ENCODE measurements around the gene TSEN2. TPM values are rescaled to one million over a fixed set of nuclear protein-coding genes. Genes with fewer than 3 reads are reported as not detected.

TSEN2 gene
- total RNA-seq, 4 donors from 2014 or later: 20.9 to 47.6 (median 30.1) TPM

DNA sequence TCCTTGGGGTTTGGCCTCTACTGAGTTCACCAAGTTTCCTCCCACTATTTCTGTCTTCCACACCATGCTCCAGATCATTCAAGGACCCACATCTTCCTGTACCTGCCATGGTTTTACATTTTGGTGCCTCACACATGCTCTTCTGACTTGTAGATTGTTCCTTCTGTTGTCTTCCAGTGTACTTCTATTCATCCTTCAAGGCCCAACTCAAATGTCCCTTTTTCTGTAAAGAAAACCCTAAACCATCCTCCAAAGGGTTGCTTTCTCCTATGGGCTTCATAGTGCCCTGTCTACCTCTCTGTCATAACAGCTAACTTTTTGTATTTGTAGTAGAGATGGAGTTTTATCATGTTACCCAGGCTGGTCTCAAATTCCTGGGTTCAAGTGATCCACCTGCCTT is 20.1 kb upstream of the TSEN2 start:
- TF ChIP-seq EP300 (IDR thresholded peaks at IDR 0.05; ENCODE audit: low read depth) (no peak), POLR2A (IDR thresholded peaks at IDR 0.05) (no peak), CTCF (IDR thresholded peaks at IDR 0.05) (no peak), POLR2AphosphoS5 (IDR thresholded peaks at IDR 0.05) (no peak)
- DNase-seq: no peak
- Histone ChIP-seq H3K36me3 (no peaks in the 10 kb centered on the region), H3K4me1 (peaks cover 0 to 46% (median 33%) of the 10 kb centered on the region in 4 donors), H3K27ac (no peak overlapping the region), H3K27me3 (no peaks in the 10 kb centered on the region), H3K9me3 (no peaks in the 10 kb centered on the region), H3K4me3 (no peak overlapping the region)
- in situ Hi-C loops (cut with MboI; ENCODE audit: low pct_ligation_motif_present in 1 of 4, low pct_unique_long_range_greater_than_20kb in 1 of 4, low sequenced_read_pairs in 3 of 4) (loop anchor here in 1 of 4 donors (10.0 kb wide), 1 partner anchor 319 kb away; no protein-coding TSS in a partner anchor), intact Hi-C loops (cut with DNase I; ENCODE audit: low total_unique reads) (no loop called here)

- Histone ChIP-seq H3K4me3 (no peak overlapping the region), H3K9me3 (no peaks in the 10 kb centered on the region), H3K27ac (no peak overlapping the region), H3K36me3 (no peaks in the 10 kb centered on the region), H3K27me3 (no peaks in the 10 kb centered on the region), H3K4me1 (peaks cover 0 to 35% (median 25%) of the 10 kb centered on the region in 4 donors)
- in situ Hi-C loops (cut with MboI; ENCODE audit: low pct_ligation_motif_present in 1 of 4, low pct_unique_long_range_greater_than_20kb in 1 of 4, low sequenced_read_pairs in 3 of 4): loop anchor here in 1 of 4 donors (10.0 kb wide), 1 partner anchor 320 kb away; no protein-coding TSS in a partner anchor
- intact Hi-C loops (cut with DNase I; ENCODE audit: low total_unique reads): no loop called here
- DNase-seq: no peak
- WGBS, 2 donors (ENCODE audit: low coverage in 1 of 2): 91 to 94% methylated on average over 15 to 18 of the region's 18 CpGs
- no peak for TF ChIP-seq CTCF (IDR thresholded peaks at IDR 0.05)
- no peak for TF ChIP-seq POLR2AphosphoS5 (IDR thresholded peaks at IDR 0.05)
- TF ChIP-seq EP300 (IDR thresholded peaks at IDR 0.05; ENCODE audit: low read depth): no peak
- no peak for TF ChIP-seq POLR2A (IDR thresholded peaks at IDR 0.05)
Observed at GRCh38 chr3:12465151-12465835, 19.0 kb upstream of the TSEN2 start.

DNA sequence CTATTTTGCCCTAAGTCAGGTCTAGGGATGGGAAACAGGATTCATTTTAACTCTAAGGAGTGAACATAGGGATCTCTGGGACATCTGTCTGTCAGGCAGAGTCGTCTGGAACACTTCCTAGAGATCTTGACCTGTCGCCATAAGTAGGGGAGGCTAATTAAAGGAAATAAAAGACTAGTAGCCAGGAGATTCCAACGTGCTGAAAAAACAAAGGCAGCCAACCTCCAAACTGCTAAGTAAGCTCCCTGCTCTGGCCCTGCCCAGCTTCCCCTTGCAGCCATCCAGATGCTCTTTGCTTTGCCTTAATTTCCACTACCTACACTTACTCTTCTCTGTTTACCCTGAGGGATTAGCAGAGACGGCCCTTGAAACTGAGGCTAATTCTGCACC is 18.4 kb upstream of the TSEN2 start:
- no peaks in the 10 kb centered on the region for H3K9me3 ChIP-seq
- H3K4me3 ChIP-seq: no peak overlapping the region
- in situ Hi-C loops (cut with MboI; ENCODE audit: low pct_ligation_motif_present in 1 of 4, low pct_unique_long_range_greater_than_20kb in 1 of 4, low sequenced_read_pairs in 3 of 4): loop anchor here in 1 of 4 donors (10.0 kb wide), 1 partner anchor 321 kb away; no protein-coding TSS in a partner anchor
- DNase-seq: no peak
- no peaks in the 10 kb centered on the region for H3K36me3 ChIP-seq
- no peaks in the 10 kb centered on the region for H3K27me3 ChIP-seq
- TF ChIP-seq CTCF (IDR thresholded peaks at IDR 0.05): no peak
- TF ChIP-seq EP300 (IDR thresholded peaks at IDR 0.05; ENCODE audit: low read depth): no peak
- TF ChIP-seq POLR2A (IDR thresholded peaks at IDR 0.05): no peak
- no peak for TF ChIP-seq POLR2AphosphoS5 (IDR thresholded peaks at IDR 0.05)
- WGBS, 2 donors (ENCODE audit: low coverage in 1 of 2): 32 to 35% methylated on average over 4 of the region's 4 CpGs
- no peak overlapping the region for H3K27ac ChIP-seq
- peaks cover 0 to 34% (median 20%) of the 10 kb centered on the region in 4 donors for H3K4me1 ChIP-seq
- intact Hi-C loops (cut with DNase I; ENCODE audit: low total_unique reads): no loop called here

DNA sequence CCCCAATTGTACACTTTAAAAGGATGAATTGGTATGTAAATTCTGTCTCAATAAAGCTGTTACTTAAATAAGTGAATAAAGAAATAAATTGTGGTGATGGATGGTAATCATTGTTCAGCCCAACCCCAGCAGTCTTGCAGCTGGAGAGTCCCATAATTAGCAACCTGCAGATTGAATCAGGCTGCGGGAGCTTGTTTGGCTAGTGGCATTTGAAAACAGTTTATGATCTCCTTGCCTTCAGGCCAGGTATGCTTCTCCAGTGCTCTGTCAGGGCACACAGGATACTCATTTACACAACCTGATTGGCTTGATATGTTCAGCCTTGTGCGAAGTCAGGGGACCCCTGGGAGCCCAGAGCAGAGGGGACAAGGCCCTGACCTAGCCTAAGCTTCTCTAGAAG is 16.5 kb upstream of the TSEN2 start:
- peaks cover 0 to 21% (median 10%) of the 10 kb centered on the region in 4 donors for H3K4me1 ChIP-seq
- in situ Hi-C loops (cut with MboI; ENCODE audit: low pct_ligation_motif_present in 1 of 4, low pct_unique_long_range_greater_than_20kb in 1 of 4, low sequenced_read_pairs in 3 of 4): loop anchor here in 1 of 4 donors (10.0 kb wide), 1 partner anchor 323 kb away; no protein-coding TSS in a partner anchor
- DNase-seq: no peak
- no peaks in the 10 kb centered on the region for H3K9me3 ChIP-seq
- no peaks in the 10 kb centered on the region for H3K36me3 ChIP-seq
- TF ChIP-seq POLR2A (IDR thresholded peaks at IDR 0.05) (no peak), CTCF (IDR thresholded peaks at IDR 0.05) (no peak), EP300 (IDR thresholded peaks at IDR 0.05; ENCODE audit: low read depth) (no peak), POLR2AphosphoS5 (IDR thresholded peaks at IDR 0.05) (no peak)
- WGBS, 2 donors (ENCODE audit: low coverage in 1 of 2): 58% methylated on average over 2 of the region's 2 CpGs; no CpG with 5 or more reads in 1 of the 2 donors
- no peaks in the 10 kb centered on the region for H3K27me3 ChIP-seq
- no peak overlapping the region for H3K27ac ChIP-seq
- H3K4me3 ChIP-seq: no peak overlapping the region
- intact Hi-C loops (cut with DNase I; ENCODE audit: low total_unique reads): no loop called here

All from transverse colon (tissue), 4 donors.